Aorta (tissue), 5 donors: ENCODE measurements around the gene PEX5L. TPM values are rescaled to one million over a fixed set of nuclear protein-coding genes. Genes with fewer than 3 reads are reported as not detected.

Source experiments
- ATAC-seq: fragments of 200-7000 bp; cut with Tn5 transposase; one replicate; pipeline ENCODE4 v1.9.1; 2022; ENCODE audit warnings: moderate library complexity; ENCODE audit not compliant: low FRiP score
- DNase-seq, 2 donors: peaks; one replicate each; pipeline ENCODE4 v3.0.0-alpha.2; 2020
- H3K27ac ChIP-seq, 2 donors: one replicate each; pipeline ENCODE4 v1.5.1; 2013; ENCODE audit warnings: low read length in 2 of 2, mild to moderate bottlenecking in 2 of 2, moderate library complexity in 2 of 2, control low read depth in 1 of 2, inconsistent platforms in 1 of 2, low read depth in 1 of 2
- H3K27me3 ChIP-seq, 2 donors: one replicate each; pipeline ENCODE4 v1.6.1; 2013; ENCODE audit warnings: control low read depth in 1 of 2, low read length in 1 of 2, mild to moderate bottlenecking in 1 of 2, moderate library complexity in 1 of 2; ENCODE audit not compliant: insufficient read depth in 2 of 2, control insufficient read depth in 1 of 2
- H3K36me3 ChIP-seq, 2 donors: one replicate each; pipeline ENCODE4 v1.6.1; 2013; ENCODE audit warnings: control low read depth in 1 of 2, low read length in 1 of 2, mild to moderate bottlenecking in 1 of 2; ENCODE audit not compliant: insufficient read depth in 2 of 2, control insufficient read depth in 1 of 2
- H3K4me1 ChIP-seq, 2 donors: one replicate each; pipeline ENCODE4 v1.6.1; 2013; ENCODE audit warnings: low read length in 2 of 2, control low read depth in 1 of 2, mild to moderate bottlenecking in 1 of 2, moderate library complexity in 1 of 2; ENCODE audit not compliant: insufficient read depth in 2 of 2, control insufficient read depth in 1 of 2
- H3K4me3 ChIP-seq, 2 donors: one replicate each; pipeline ENCODE4 v1.5.1; 2013; ENCODE audit warnings: low read length in 2 of 2, control low read depth in 1 of 2, mild to moderate bottlenecking in 1 of 2
- H3K9me3 ChIP-seq: one replicate; pipeline ENCODE4 v1.6.1; 2013; ENCODE audit warnings: mild to moderate bottlenecking, low read length; ENCODE audit not compliant: control insufficient read depth
- WGBS, 2 donors: extraction: QIAGEN DNeasy Blood & Tissue Kit; methylation state at CpG; one replicate each; pipeline ENCODE4 v1.1.7; 2013; 5-methylcytosine and 5-hydroxymethylcytosine counted together
- intact Hi-C, 2 donors: fragments of 100-400 bp; cut with DNase I; formaldehyde crosslinking; loops; one replicate each; pipeline versions ENCODE4 v1.14.2 to v1.15.0; 2022
- polyA plus RNA-seq, 2 donors: library from polyadenylated mRNA; stranded (reverse); fragments of 200-250 nt; gene quantifications; one replicate each; pipeline ENCODE4 v1.2.3, GENCODE V29; 2013
- total RNA-seq, 2 donors: library from RNA; stranded (reverse); fragmentation: NEBNext Ultra II Directional; extraction: Animal tissue kit (Norgen Biotek cat#: 25700); gene quantifications; one replicate each; pipeline ENCODE4 v1.2.1, GENCODE V29; 2021
- donor health status: healthy with polysubstance abuse.
- donor health status: Bipolar disorder and iron deficiency.
- donor health status: DM: no; HTN: no; CAD: no.
- donor health status: DM: no; HTN: no; CAD: no.
- donor health status: DM: yes; HTN: yes; CAD: no.

The PEX5L gene
- total and polyA plus RNA-seq, 4 donors = 0.24 TPM; not detected in 3

DNA sequence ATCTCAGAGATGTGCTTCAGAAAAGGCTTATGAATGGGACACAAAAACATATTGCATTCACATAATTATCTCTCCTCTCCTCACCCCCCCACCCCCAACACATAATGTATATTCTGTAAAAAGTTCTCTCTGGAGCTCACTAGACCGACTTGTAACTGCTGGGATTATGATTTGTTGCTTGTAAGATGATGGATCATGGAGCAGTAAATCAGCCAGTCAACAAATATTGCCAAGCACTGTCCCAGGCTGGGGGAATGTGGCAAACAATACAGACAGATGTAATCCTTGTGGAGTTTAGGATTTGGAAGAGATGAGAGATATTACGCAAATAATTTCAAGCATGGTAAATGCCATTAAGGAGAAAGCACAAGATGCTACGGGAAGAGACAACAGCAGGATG, 114.8 kb downstream of the PEX5L start:
- WGBS, 2 donors = 58 to 67% methylated on average over 3 of the region's 3 CpGs
- no peak overlapping the region for H3K27ac ChIP-seq
- H3K4me3 ChIP-seq = no peak overlapping the region
- no peaks in the 10 kb centered on the region for H3K27me3 ChIP-seq
- H3K36me3 ChIP-seq = no peaks in the 10 kb centered on the region
- no peaks in the 10 kb centered on the region for H3K4me1 ChIP-seq
- no peaks in the 10 kb centered on the region for H3K9me3 ChIP-seq
- no peak for ATAC-seq
- intact Hi-C loops = no loop called here
- DNase-seq = no peak

DNA sequence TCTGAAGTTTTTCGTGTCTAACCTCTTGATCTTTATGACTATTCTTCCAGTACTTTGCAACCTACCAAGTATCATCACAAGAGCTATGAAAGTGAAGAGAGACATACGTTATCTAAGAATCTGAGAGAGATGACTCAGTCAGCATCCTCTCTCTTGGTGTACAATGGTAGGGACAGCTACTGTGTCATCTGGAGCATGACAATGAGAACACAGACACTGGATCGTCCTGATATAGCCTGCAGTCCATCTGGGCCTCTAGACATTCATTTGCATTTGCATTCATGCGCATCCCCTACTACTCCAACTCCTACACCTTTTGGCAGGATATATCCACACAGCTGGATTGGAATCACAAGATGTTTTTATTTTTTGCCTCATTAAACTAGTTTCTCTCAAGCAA, 115.2 kb downstream of the PEX5L start:
- no peak overlapping the region for H3K27ac ChIP-seq
- H3K4me1 ChIP-seq = no peaks in the 10 kb centered on the region
- intact Hi-C loops = no loop called here
- WGBS, 2 donors = 71 to 77% methylated on average over 4 of the region's 4 CpGs
- DNase-seq = no peak
- ATAC-seq = no peak
- no peaks in the 10 kb centered on the region for H3K27me3 ChIP-seq
- H3K9me3 ChIP-seq = no peaks in the 10 kb centered on the region
- no peaks in the 10 kb centered on the region for H3K36me3 ChIP-seq
- H3K4me3 ChIP-seq = no peak overlapping the region

DNA sequence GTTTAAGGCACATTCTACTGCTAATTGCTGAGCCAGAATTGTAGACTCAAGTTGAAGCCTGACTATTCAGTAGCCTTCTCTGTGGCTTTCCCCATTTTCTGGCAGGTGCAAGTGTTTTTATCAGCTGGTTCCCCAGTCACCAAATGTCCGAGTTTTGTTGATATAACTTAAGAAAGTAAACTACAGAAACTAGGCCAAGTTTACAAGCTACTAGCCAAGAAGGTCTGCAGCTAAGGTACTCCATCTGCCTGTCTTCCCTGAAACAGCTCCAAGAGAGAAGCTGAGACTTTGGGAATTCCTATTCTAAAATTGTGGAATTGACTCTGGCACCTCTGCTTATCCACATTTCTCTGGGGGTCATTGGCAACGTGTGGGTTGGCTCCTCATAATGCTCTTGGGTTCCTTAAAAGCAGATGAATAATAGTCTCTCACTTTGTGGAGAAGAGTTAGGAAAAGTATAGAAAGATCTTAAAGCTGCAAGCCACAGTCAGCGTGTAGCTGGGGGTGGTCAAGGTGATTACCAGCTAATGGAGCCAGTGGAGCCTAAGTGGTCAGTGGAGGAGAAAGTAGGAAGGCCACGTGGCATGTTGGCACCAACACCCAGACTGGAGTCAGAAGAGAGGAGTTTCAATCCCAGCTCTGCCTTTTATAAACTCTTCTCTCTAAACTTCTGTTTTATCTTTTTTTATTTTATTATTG, 128.8 kb downstream of the PEX5L start:
- H3K4me3 ChIP-seq = no peak overlapping the region
- H3K4me1 ChIP-seq = no peaks in the 10 kb centered on the region
- no peak for DNase-seq
- H3K27ac ChIP-seq = no peak overlapping the region
- WGBS, 2 donors = 60 to 61% methylated on average over 4 of the region's 4 CpGs
- no peak for ATAC-seq
- no peaks in the 10 kb centered on the region for H3K36me3 ChIP-seq
- no peaks in the 10 kb centered on the region for H3K27me3 ChIP-seq
- intact Hi-C loops = no loop called here
- no peaks in the 10 kb centered on the region for H3K9me3 ChIP-seq

DNA sequence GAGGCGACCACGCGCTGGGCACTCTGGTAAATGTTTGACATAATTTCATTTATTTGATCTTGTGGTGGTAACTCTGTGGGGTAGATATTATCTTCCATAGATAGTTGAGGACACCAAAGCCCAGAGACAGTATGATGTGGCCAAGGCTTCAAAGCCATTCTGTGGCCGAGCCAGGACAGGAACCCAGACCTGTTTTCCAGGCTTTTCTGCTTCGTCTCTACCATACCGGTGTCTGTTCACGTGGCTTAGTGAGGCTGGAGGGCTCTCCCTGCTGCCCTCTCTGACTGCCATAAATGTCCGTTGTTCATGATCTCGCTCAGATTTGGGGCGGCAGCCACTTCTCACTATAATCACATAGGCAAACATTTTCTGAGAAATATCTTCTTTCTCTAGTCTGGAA, 134.7 kb downstream of the PEX5L start:
- intact Hi-C loops = no loop called here
- Histone ChIP-seq H3K4me1 (no peaks in the 10 kb centered on the region), H3K4me3 (no peak overlapping the region), H3K36me3 (no peaks in the 10 kb centered on the region), H3K9me3 (no peaks in the 10 kb centered on the region), H3K27me3 (no peaks in the 10 kb centered on the region), H3K27ac (no peak overlapping the region)
- DNase-seq = no peak
- ATAC-seq = no peak
- WGBS, 2 donors = 64 to 79% methylated on average over 10 of the region's 10 CpGs

DNA sequence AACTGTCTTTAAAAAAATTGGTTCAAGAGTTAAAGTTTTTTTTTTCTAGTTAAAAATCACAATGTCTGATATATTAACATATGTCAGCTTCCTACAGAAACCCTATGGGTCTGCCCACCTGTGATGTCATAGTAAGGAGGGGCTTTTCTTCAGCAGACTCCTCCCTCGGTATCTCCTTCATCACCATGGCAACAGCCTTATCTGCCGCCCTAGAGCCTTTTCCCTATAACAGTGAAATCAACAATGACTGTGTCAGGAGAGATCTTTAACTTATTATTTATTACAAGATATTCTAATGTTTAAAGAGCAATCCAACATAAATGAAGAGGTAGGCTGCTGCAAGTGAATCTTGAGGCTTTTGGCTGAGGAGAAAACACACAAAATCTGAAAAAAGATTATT, 138.7 kb downstream of the PEX5L start:
- Histone ChIP-seq H3K27me3 (no peaks in the 10 kb centered on the region), H3K4me1 (no peaks in the 10 kb centered on the region), H3K9me3 (no peaks in the 10 kb centered on the region), H3K27ac (no peak overlapping the region), H3K4me3 (no peak overlapping the region), H3K36me3 (no peaks in the 10 kb centered on the region)
- 4 to 9% methylated on average over 2 of the region's 2 CpGs for WGBS, 2 donors
- intact Hi-C loops = no loop called here
- DNase-seq (no peak), ATAC-seq (no peak)

DNA sequence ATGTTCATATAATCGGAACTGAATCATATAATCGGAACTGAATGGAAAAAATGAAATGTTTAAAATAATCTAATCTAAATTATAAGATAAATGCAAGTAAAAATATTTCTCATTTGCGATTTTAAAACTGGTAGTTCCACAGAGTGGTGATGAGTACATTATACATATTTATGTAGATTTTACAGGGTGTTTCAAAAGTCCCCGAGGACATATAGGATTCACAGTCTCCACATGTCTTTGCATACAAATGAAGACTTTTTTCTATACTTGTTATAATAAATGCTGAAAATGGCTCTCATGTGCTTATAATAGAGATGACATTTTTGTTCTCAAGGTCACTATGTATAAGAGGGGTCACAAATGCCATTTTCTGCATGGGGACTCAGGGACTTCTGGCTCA, 139.5 kb downstream of the PEX5L start:
- intact Hi-C loops = no loop called here
- Histone ChIP-seq H3K36me3 (no peaks in the 10 kb centered on the region), H3K27me3 (no peaks in the 10 kb centered on the region), H3K27ac (no peak overlapping the region), H3K4me1 (no peaks in the 10 kb centered on the region), H3K4me3 (no peak overlapping the region), H3K9me3 (no peaks in the 10 kb centered on the region)
- ATAC-seq (no peak), DNase-seq (no peak)
- 32 to 40% methylated on average over 4 of the region's 4 CpGs for WGBS, 2 donors

DNA sequence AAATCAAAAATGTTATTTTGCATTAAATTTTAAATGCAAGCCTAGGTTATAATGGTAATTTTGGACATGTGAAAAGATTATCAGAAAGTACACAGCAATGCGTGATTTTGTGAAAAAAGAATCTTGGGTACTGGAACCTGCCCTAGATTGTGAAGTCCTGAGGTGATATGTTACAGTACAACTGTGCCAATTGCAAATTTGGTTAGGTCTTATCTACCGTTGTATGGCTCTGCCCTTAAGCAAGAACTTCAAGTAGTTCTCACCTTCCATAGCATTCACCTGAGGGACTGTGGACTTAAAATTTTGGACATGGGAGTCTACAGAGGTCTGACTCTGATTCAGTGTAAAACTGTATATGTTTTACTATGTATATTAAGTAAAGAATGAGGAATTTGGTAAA, 140.2 kb downstream of the PEX5L start:
- intact Hi-C loops = no loop called here
- Histone ChIP-seq H3K36me3 (no peaks in the 10 kb centered on the region), H3K9me3 (no peaks in the 10 kb centered on the region), H3K27me3 (no peaks in the 10 kb centered on the region), H3K4me3 (no peak overlapping the region), H3K4me1 (no peaks in the 10 kb centered on the region), H3K27ac (no peak overlapping the region)
- ATAC-seq (no peak), DNase-seq (no peak)
- 42 to 58% methylated on average over 2 of the region's 2 CpGs for WGBS, 2 donors

DNA sequence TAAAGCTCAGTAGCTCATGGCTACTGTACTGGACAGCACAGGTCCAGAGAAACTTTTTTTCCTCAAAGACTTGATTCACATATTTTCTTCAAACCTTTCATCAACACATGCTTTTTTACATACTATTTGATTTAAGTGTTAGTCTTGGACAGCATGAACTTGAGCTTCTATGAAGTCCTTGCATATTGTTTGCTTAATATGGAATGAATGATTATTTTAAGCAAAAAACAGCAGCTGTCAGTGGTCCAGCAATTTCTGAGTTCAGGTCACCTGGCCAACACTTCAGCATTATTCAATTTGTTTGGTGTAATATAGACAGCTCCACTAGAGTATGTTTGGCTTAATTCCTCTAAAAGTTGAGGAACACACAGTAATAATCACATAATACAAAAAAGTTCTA, 141.4 kb downstream of the PEX5L start:
- no peaks in the 10 kb centered on the region for H3K9me3 ChIP-seq
- H3K27me3 ChIP-seq = no peaks in the 10 kb centered on the region
- no peaks in the 10 kb centered on the region for H3K36me3 ChIP-seq
- no peak overlapping the region for H3K4me3 ChIP-seq
- DNase-seq (no peak), ATAC-seq (no peak)
- no peak overlapping the region for H3K27ac ChIP-seq
- intact Hi-C loops = no loop called here
- H3K4me1 ChIP-seq = no peaks in the 10 kb centered on the region

DNA sequence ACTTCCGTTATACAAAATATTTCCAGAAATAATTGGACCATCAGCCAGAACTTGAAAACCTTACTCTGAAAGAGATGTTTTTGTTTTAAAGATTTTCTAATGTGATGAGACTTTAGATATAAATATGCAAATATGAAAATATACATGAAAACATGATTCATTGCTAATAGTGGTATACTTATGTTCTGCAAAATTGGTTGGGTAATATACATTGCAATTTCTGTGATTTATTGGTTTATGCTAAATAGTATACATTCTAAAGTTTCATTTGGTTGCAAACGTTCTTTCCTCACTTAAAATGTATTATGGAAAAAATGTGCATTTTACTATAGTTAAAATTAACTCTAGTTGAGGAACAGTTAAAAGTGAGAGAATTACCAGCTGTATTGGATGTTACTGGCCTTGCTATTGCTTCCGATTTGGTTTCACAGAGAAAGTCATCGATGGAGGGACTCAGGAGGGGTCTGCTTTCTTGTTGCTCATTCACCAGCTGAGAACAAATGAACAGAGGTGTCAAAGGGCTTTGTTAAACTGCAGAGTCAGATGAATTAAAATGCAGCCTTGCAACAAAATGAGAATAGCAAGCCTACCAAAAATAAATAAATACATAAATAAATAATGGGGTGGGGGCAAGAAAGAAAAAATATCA, 149.3 kb downstream of the PEX5L start:
- ATAC-seq = no peak
- intact Hi-C loops = no loop called here
- H3K9me3 ChIP-seq = no peaks in the 10 kb centered on the region
- no peak for DNase-seq
- no peak overlapping the region for H3K4me3 ChIP-seq
- H3K36me3 ChIP-seq = no peaks in the 10 kb centered on the region
- WGBS, 2 donors = 35% methylated on average over 4 of the region's 4 CpGs
- no peaks in the 10 kb centered on the region for H3K27me3 ChIP-seq
- H3K4me1 ChIP-seq = no peaks in the 10 kb centered on the region
- no peak overlapping the region for H3K27ac ChIP-seq
